ENCODE measurements around the gene NTRK1.

DNA sequence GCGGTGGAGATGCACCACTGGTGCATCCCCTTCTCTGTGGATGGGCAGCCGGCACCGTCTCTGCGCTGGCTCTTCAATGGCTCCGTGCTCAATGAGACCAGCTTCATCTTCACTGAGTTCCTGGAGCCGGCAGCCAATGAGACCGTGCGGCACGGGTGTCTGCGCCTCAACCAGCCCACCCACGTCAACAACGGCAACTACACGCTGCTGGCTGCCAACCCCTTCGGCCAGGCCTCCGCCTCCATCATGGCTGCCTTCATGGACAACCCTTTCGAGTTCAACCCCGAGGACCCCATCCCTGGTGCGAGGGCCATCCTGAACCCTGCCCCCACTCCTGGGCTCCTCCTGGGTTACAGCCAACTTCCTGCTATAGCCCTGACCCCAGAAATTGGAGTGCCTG, 13.0 kb downstream of the NTRK1 start:
- TF ChIP-seq YY1 (IDR thresholded peaks at IDR 0.05; ENCODE audit: insufficient read depth, insufficient read length) (no peak), ZNF274 (IDR thresholded peaks at IDR 0.05; ENCODE audit: low read depth, low read length) (no peak), SUZ12 (IDR thresholded peaks at IDR 0.05; ENCODE audit: extremely low read depth, insufficient read depth, insufficient read length) (no peak)

All from NT2/D1 (cell line).